Keratinocyte (primary cell): Measurements from ENCODE around the gene MINK1.

Experiments
- EZH2 ChIP-seq: IDR thresholded peaks from one replicate; pipeline ENCODE4 v1.6.1; 2012; ENCODE audit warnings: inconsistent platforms, mild to moderate bottlenecking, low read length, moderate library complexity
- TF ChIP-seq, protein P1 (sequence below), 3 experiments: IDR thresholded peaks in 1 of 3; conservative IDR thresholded peaks in 1 of 3; optimal IDR thresholded peaks in 1 of 3; 2 replicates in 2 of 3; 3 replicates in 1 of 3; pipeline versions ENCODE3 to v1.5.1; 2011; ENCODE audit warnings: low read length in 3 of 3, mild to moderate bottlenecking in 3 of 3, moderate library complexity in 2 of 3, control low read depth in 1 of 3, inconsistent platforms in 1 of 3; ENCODE audit not compliant: insufficient read depth in 2 of 3; ENCODE audit errors: extremely low read depth in 1 of 3

DNA sequence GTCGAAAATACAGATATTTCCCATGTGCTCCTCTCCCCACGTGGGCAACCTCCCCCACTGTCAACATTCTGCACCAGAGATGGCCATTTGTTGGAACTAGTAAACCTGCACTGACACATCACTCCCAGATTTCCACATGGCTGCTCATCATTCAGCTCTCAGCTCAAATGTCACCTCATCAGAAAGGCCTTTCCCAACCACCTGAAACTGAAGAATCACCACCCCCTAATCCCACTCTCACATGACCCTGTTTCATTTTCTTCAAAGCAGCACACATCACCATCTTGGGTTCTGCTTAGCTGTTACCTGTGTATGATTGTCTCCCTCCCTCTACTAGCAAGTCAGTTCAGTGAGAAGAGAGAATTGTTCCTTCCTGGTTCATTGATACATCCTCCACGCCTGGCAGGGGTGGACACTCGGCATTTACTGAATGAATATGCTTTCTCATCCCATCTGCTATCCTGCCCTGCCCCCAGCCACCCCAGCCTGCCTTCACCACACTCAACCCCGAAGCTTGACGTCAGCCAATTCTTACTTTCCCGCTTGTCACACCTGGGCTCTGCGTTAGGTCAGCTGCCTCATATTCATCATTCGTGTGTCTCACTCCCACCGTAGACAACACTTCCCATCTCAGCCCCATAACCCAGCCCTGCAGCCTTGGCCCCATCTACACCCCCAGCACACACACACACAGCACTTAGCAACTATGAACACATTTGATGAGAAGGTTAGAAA is 32.5 kb upstream of the MINK1 start:
- no peak for TF ChIP-seq EZH2
- TF ChIP-seq, protein P1, sequence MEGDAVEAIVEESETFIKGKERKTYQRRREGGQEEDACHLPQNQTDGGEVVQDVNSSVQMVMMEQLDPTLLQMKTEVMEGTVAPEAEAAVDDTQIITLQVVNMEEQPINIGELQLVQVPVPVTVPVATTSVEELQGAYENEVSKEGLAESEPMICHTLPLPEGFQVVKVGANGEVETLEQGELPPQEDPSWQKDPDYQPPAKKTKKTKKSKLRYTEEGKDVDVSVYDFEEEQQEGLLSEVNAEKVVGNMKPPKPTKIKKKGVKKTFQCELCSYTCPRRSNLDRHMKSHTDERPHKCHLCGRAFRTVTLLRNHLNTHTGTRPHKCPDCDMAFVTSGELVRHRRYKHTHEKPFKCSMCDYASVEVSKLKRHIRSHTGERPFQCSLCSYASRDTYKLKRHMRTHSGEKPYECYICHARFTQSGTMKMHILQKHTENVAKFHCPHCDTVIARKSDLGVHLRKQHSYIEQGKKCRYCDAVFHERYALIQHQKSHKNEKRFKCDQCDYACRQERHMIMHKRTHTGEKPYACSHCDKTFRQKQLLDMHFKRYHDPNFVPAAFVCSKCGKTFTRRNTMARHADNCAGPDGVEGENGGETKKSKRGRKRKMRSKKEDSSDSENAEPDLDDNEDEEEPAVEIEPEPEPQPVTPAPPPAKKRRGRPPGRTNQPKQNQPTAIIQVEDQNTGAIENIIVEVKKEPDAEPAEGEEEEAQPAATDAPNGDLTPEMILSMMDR (optimal IDR thresholded peaks at IDR 0.05 in 1 of 3, IDR thresholded peaks at IDR 0.05 in 1 of 3, conservative IDR thresholded peaks at IDR 0.05 in 1 of 3; ENCODE audit: extremely low read depth in 1 of 3, insufficient read depth in 2 of 3, low read length in 3 of 3) = no peak
